Measurements from ENCODE around the gene DLD. TPM values are rescaled to one million over a fixed set of nuclear protein-coding genes. Genes with fewer than 3 reads are reported as not detected.

The DLD gene
- total RNA-seq, 1 experiment from 2014 or later: 72.1 TPM

GRCh38 chr7:107865956-107866775, 24.8 kb upstream of the DLD start (continued):
- TF ChIP-seq AR (CRISPR knock-in tag; IDR thresholded peaks at IDR 0.05) (no peak), KAT7 (CRISPR knock-in tag; IDR thresholded peaks at IDR 0.05; ENCODE audit: borderline replicate concordance) (no peak), TEAD4 (CRISPR knock-in tag; IDR thresholded peaks at IDR 0.05) (no peak), ZNF425 (CRISPR knock-in tag; conservative IDR thresholded peaks at IDR 0.05) (no peak), ZNF532 (CRISPR knock-in tag; IDR thresholded peaks at IDR 0.05; ENCODE audit: borderline replicate concordance) (no peak), GRHL2 (CRISPR knock-in tag; IDR thresholded peaks at IDR 0.05; ENCODE audit: insufficient replicate concordance, severe bottlenecking) (no peak), TP53 (CRISPR knock-in tag; IDR thresholded peaks at IDR 0.05) (no peak), E2F1 (CRISPR knock-in tag; IDR thresholded peaks at IDR 0.05) (no peak), MAX (CRISPR knock-in tag; IDR thresholded peaks at IDR 0.05) (no peak), ARID4B (CRISPR knock-in tag; IDR thresholded peaks at IDR 0.05; ENCODE audit: borderline replicate concordance) (no peak), ATF1 (CRISPR knock-in tag; IDR thresholded peaks at IDR 0.05) (no peak)
